GM18909 (cell line): ENCODE data around the gene GPD1L.

Experiments used
- ATAC-seq: cut with Tn5 transposase; IDR thresholded peaks from one replicate; pipeline ENCODE4 v1.9.1; 2021; ENCODE audit warnings: mild to moderate bottlenecking; ENCODE audit not compliant: unreplicated experiment, poor library complexity

Gene GPD1L

GRCh38 chr3:32216172-32216783 is 109.9 kb downstream of the GPD1L start:
- ATAC-seq: no peak

GRCh38 chr3:32217339-32217738 is 110.9 kb downstream of the GPD1L start:
- ATAC-seq: no peak
